Stimulated activated CD4-positive, alpha-beta T cell treated with anti-CD3 and anti-CD28 coated beads, Interleukin-15, amount 100 ng/mL, for 48 hours (primary cell): ENCODE measurements around the gene MTARC2.

ENCODE experiments used
- DNase-seq, 2 donors: peaks; one replicate each; pipeline ENCODE4 v3.0.0-alpha.2; 2020; ENCODE audit warnings: low read depth in 2 of 2

MTARC2 gene

DNA sequence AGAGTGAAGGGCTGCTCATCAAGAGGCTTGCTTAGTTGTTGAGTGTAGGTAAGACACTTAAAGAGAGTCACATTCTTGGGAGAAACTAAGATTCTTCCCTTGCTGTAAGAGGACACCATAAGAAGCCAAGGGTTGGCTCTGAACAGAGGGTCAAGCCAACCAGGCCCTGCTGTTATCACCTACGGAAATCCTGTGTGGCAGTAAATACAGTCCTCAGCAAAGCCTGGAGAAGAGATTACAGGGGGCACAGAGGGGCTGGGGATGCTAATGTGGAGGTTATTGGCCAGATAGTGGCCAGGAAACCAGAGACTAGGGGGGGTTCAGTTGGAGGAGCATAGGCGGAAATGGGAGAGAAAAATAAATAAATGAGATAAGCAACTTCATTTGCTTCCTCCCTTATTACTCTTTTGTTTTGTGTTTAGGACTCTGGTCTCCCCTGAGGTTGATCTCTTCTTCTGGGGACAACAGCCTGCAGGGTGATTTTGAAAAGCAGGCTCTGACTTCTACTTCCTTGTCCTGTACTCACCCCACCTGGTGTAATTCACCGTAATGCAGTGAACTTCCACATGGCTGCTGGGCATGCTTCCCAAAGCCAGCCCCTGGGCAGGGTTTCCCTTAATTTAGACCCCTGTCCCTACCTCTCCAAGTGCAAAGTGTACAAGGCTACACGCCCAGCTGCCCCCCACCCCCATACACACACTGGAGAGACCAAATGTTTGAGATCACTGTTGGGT is 79.5 kb downstream of the MTARC2 start:
- DNase-seq: no peak

DNA sequence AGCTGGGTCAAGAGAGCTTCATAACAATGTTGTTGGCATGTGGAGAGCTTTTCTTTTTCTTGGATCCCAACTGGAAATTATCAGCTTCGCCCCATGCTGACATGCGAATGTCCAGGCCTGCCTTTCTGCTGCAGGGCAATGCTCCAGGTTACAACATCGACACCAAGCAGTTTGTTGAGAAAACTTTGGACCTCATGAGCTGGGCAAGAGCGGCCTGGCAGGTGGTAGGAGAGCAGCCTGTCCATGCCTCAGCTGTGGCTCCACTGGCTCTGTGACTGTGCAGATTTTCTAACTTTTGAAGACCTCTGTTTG is 80.0 kb downstream of the MTARC2 start:
- DNase-seq: no peak

DNA sequence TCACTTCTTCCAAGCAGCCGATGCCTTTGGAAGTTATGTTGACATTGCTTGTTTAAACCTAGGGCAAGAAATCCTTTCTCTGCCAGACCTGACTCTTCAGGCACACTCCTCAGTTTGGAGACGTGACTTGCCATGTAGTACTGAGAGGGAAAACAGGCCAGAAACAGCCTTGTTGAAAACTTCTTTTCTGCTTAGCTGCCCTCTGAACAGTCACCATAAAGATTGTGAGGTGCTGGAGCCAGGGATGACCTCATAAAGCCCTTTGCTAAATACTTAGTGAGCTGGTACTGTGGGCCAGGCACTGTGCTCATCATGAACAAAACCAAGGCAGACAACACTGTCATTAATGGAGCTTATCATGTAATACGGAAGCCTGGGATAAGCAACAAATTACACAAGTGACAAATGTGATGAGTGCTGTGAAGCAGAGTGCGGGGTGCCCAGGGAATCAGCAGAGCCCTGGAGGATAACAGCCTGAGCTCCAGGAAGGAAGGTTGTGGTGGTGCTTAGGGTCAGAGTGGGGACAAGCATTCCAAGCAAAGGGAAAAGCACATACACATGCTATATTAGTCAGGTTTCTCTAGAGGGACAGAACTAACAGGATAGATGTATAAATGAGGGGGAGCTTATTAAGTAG is 80.9 kb downstream of the MTARC2 start:
- DNase-seq: no peak

DNA sequence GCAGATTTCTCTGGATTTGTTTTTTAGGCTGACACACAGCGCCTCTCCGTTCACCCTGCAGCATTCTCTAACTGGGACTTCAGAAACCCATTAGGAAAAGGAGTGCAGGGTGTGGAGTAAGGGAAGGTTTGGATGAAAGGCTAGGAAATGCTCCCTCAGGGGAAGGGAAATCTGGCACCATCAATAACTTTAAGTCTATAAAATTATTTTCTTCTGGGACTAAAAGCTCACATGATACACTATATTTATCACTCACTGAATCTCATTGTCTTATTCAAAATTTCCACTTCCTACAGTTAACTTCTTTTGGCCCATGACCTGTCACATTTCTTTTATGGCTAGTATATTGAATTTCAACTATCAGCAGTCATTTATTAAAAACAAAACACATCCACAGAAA is 85.3 kb downstream of the MTARC2 start:
- no peak for DNase-seq
